Activated CD8-positive, alpha-beta memory T cell treated with anti-CD3 and anti-CD28 coated beads, Interleukin-2, amount 50 U/mL, for 1 hour (primary cell): Measurements from ENCODE around the gene LCNL1.

Experiments used
- DNase-seq: peaks from one replicate; pipeline ENCODE4 v3.0.0-alpha.2; 2020; ENCODE audit errors: extremely low read depth

Gene LCNL1

DNA sequence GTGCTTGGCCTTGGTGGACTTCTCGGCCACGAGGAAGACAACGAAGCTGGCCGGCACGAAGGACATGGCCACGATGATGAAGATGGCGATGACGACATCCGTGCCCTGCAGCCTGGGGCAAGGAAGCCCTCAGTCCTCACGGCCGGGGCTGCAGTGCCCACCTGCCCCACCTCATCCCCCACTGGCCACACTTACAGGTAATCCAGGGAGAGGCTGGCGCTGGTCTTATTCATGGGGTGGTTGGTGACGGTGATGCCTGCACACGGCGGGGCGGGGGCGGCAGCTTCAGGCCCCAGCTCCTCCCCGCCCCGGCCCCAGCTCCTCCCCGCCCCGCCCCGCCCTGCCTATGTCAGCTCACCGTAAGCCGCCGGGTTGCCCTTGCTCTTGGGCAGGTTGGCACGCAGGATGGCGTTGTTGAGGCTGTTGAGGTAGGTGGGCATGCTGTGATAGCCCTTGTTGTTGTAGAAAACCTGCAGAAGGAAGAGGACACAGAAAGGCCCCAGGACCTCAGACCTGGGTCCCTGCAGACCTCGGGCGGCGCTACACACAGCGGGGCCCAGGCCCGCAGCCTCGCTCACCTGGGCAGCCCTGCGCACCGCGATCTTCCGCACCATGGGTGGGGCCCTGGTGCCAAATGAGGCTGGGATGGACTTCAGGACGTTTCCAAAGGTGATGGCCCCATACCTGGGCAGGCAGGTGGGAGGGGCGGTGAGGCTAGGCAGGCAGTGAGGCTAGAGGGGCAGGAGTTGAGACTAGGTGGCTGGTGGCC, 29.3 kb downstream of the LCNL1 start:
- DNase-seq: no peak

DNA sequence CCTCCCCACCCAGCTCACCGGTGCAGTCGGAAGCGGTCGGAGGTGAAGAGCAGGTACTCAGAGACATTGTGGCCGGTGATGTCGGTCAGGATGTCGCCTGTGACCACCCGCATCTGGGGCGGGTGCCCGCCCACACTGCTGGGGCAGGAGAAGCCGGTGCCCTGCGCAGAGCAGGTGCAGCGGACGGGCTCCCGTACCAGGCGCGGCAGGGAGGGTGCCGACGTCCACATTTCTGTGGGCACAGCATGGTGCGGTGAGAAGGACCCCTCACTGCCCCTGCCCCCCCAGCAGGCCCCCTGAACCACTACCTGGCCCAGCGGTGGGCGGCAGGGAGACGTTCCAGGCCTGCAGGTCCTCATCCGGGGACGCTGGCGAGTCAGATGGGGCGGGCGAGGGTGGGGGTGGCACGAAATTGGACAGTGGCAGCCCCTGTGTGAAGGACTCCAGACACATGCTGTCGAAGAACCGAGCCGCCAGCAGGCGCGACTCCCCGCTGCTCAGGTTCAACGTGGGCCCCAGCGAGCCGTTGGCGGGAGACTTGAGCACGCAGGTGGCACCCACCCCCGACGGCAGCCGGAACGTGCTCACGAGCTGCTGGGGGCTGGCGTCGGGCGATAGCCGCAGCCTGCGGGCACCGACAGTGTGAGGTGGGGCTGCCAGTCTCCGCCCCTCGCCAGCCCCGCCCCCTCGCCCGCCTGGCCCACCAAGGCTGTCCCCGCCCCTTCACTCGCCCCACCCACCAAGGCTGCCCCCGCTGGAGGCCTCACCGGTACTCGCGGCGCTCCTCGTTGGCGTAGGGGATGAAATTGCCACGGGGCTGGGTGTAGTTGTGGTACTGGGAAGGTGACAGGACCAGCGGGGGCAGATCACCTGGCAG, 30.1 kb downstream of the LCNL1 start:
- DNase-seq: no peak

- no peak for DNase-seq
Observed at GRCh38 chr9:137013571-137013940, 30.8 kb downstream of the LCNL1 start.

GRCh38 chr9:137014166-137014565, 31.4 kb downstream of the LCNL1 start:
- DNase-seq: no peak

DNA sequence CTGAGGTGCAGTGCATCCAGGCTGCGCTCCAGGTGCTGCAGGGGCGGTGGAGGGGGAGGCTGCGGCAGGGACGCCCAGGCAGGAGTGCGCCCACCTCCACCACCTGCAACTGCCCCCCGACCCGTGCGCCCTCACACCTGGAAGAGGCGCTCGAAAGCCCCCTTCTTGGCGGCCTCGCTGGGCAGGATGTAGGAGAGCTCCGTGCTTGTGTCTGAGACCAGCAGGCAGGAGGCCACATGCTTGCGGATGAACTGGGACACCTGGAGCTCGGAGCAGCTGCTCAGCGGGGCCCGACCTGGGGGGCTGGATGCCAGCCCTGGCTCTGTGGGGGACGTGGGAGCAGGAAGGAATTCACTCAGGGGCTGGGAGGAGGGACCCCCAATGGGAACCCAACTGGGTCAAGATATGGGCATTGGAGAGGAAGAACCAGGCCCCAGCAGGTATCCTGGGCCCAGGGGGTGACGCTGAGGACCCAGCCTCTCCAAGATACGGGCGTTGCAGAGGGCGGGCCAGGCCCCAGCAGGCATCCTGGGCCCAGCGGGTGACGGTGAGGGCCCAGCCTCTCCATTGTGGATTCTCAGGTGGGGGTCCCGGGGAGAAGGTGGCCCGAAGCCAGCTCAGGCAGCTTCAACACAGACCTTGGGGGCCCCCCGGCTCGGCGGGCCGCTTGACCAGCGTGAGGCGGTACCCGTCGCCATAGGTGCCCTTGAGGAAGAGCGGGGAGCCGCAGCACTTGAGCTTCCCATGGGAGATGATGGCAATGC, 32.2 kb downstream of the LCNL1 start:
- no peak for DNase-seq

DNA sequence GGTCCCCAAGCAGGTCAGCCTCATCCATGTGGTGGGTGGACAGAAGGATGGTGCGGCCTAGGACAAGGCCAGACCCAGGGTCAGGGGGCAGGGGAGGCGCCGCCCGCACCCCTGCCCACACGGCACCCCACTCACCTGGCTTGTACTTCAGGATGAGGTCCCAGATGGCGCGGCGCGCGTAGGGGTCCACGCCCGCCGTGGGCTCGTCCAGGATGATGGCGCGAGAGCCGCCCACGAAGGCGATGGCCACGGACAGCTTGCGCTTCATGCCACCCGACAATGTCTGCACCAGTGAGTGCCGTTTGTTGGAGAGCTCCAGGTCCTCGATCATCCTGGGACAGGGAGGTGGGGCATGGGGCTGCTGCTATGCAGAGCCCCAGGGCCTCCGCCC, 32.7 kb downstream of the LCNL1 start:
- no peak for DNase-seq

- DNase-seq: no peak
Observed at GRCh38 chr9:137015976-137016375, 33.2 kb downstream of the LCNL1 start.

DNA sequence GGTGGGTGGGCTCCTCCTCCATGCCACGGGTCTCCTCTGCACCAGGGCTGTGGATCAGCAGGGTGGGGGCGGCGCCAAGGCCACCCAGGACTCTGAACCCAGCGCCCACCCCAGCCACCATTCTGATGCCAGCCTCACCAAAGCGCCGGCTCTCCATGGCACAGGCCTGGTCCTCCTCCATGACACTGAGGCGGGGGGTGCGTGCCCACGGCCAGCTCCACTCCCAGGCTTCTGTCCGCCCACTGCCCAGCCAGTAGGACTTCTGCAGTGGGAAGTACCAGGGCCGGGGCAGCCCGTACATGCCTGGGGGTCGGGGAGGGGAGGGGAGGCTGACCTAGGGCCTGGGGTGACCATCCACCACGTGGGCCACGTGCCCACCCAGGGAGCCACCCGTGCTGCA, 33.6 kb downstream of the LCNL1 start:
- DNase-seq: no peak

DNA sequence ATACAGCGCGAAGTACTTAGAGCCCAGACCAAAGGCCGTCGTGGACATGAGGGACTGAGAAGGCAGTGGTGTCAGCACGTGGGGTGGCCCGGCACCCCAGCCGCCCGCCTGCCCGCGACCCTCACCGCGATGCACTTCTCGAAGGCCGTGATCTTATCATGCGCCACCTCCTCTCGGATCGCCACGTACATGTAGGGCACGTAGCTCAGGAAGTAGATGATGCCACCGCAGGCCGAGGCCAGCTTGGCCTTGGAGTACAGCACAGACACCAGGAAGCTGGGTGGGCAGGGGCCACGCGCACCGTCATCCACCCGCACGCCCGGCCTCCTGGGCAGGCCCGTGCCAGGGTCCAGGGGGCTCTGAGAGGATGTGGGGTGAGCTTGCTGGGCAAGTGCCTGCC, 34.3 kb downstream of the LCNL1 start:
- DNase-seq: no peak

DNA sequence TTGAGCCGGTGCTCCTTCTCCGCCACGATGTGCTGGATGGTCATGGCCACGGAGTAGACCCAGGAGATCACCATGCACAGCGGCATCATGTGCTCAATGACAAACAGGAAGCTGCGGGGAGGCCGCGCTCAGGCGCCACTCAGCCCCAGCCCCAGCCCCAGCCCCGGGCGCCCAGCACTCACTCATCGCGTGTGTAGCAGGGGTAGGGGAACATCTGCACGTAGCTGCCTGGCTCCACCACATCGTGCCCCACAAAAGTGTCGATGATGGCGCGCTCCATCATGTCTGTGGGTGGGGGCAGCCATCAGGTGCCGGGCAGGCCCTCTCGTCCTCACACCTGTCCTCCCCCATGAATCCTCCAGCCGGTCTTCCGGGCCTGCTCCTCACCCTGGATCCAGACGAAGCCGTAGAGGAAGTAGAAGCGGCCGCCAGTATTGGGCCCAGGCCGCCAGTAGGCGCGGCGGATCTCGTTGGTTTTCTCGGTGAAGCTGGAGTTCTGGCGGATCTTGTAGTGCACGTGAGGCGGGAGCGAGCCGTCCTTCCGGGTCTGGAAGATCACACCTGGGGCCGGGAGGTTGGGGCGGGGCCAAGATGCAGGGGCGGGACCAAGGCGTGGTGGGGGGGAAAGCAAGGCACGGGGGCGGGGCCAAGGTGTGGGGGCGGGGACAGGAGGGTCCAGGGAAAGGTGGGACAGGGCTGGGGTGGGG, 35.2 kb downstream of the LCNL1 start:
- no peak for DNase-seq

DNA sequence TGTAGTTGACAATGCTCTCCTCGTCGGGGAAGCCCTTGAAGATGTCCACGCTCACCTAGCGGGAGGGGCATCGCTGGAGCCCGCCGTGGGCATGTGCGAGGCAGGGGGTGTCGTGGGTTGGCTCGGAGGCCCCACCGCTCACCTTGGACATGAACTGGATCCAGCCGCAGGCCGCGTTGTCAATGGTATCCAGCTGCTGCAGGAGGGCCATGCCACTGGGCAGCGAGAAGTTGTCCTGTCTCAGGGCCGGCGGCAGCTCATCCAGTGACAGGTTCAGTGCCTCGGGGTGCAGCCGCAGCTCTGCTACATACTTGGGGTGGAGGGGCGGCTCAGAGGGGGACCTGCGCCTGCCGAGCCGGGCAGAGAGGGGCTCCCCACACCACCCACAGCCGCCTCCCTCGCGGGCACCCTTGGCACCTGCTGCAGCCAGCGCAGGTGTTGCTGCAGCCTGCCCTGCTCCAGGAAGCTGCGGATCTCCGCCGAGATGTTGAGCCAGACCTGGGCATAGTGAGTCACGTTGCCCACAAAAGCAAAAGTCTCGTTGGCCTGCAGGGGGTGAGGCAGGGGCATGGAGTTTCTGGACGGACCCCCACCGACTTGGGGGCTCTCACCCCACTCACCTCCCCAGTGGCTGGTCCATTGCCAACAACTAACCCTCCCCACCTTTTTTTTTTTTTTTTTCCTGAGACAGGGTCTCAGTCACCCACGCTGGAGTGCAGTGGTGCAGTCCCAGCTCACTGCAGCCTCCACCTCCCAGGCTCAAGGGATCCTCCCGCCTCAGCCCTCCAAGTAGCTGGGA, 36.2 kb downstream of the LCNL1 start:
- no peak for DNase-seq

DNA sequence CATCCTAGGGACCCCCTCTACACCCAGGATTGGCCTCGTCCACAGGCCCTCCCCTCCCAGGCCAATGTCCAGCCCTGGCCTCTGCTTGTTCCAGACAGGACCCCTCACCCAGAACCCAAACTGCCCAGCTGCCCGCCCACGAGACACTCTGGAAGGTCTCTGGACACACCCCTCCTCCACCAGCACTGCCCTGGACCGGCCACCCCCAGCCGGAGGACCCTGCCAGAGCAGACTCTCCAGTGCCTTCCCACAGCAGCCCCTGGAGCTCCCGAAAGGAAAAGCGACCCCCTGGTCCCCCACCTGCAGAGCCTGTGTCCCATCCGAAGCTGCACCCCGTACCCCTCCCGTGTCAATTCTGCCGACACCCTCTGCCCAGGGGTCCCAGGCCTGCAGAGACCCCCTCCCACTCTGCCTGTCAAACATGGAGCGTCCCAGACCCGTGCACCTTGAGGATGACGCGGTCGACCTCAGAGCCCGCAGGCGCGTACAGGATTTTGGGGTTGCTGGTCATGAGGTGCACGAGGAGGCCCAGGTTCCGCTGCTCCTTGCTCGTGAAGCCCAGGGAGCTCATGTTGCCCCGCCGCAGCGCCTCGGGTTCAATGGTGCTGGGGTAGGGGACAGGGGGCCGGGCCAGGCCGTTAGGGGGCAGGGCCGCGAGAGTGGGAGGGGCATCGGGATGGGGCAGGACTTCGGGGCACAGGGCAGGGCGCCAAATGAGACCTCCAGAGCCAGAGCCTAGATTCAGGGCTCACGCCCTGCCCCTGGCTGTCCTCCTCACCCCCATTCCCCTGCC, 37.3 kb downstream of the LCNL1 start:
- no peak for DNase-seq

DNA sequence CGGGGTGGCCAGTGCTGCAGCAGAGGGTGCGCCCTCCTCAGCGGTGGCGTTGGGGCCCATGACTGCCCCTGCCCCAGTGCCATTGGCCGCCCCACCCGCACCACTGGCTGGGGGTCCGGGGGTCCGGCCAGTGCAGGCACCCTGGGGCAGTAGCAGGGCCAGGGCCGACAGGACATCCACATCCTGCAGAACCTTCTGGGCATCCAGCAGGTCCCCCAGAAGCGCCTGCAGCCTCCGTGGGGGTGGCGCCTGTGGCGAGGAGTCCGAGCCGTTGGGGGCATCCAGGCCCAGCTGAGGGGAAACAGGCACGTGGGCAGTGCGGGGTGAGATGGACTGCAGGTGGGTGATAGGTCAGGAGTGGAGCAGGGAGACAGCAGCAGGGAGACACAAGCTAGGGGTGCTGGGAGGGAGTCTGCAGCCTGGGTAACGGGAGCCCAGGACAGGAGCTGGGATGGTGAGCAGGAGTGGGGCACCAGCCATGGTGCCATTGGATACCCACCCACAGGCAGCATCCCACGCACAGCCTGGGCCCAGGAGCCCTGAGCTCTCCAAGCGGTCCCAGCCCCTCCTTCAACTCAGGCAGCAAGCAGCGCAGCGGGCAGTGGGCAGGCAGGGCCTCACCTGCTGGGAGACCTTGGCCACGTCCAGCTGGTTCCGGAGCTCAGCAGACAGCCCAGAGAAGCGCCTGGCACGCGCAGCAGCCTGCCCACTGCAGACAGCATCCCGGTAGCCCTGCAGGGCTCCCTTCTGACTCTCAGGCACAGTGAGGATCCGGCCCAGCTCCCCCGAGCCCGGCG, 38.2 kb downstream of the LCNL1 start:
- DNase-seq: no peak

DNA sequence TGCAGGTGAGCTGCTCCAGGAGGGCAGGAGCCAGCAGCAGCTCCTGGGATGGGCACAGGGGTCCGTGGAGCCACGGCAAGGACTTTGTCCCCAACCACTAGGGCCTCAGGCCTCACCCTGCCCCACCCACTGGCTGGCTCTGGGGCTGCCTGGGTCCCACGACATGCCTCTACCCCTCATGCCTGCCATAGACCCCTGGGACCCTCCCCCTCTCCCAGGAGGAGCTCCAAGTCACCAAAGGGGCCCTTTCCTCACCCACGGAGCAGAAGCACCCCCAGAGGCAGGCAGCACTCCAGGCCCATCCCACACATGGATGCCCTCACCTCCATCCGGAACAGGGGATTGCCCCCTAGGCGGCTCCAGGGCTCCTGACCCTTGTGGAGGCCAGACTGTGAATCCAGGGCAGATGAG, 38.8 kb downstream of the LCNL1 start:
- DNase-seq: no peak

GRCh38 chr9:137021979-137022661, 39.3 kb downstream of the LCNL1 start:
- DNase-seq: peak; percentile 36

- no peak for DNase-seq
Observed at GRCh38 chr9:137022662-137023008, 39.8 kb downstream of the LCNL1 start.

DNA sequence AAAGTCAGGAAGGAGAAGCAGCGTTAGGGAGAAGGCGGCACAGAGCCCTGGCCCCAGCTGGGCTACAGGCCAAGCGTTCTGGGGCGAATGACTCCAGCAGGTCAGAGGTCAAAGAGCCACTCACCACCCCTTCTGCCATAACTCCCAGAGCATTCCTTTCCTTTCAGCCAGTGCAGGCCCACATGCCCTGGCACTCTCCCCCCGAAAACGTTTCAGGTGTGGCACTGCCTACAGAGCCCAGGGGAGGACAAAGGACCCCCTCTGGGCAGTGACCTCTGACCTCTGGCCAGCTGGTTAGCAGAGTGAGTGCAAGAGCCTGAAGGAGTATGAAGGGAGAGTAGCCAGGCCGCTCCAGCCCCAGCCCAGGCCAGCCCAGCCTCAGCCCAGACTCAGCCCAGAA, 40.4 kb downstream of the LCNL1 start:
- DNase-seq: no peak

GRCh38 chr9:137023583-137023991, 40.8 kb downstream of the LCNL1 start:
- no peak for DNase-seq

DNA sequence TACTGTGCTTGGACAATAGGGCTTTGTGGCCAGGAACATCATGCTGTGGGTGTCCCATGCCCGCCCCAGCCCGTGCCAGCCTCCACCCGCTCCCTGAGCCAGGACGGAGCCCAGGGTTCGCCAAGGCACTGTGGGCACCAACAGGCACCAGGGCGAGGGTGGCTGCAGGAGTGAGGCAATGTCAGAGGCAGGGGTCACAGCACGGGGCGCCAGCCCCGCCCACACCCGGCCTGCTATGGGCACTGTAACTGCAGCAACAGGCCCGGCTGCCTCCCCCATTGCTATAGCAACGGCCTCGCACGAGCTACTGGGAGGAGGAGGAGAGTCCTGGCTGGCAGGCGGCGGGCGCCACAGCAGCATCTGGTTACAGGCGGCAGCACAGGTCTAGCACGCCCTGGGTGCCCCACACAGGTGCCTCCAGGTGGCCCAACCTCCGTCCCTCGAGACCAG, 42.7 kb downstream of the LCNL1 start:
- DNase-seq: no peak
